ENCODE results near the gene PREX1.
"Not testable (repeated sequence)": the region's sequence is repeated elsewhere in the genome, so short reads cannot be mapped to it uniquely, and the experiment has no call there.

GRCh38 chr20:48843896-48844295, 16.1 kb upstream of the PREX1 start:
- TF ChIP-seq, protein P1, sequence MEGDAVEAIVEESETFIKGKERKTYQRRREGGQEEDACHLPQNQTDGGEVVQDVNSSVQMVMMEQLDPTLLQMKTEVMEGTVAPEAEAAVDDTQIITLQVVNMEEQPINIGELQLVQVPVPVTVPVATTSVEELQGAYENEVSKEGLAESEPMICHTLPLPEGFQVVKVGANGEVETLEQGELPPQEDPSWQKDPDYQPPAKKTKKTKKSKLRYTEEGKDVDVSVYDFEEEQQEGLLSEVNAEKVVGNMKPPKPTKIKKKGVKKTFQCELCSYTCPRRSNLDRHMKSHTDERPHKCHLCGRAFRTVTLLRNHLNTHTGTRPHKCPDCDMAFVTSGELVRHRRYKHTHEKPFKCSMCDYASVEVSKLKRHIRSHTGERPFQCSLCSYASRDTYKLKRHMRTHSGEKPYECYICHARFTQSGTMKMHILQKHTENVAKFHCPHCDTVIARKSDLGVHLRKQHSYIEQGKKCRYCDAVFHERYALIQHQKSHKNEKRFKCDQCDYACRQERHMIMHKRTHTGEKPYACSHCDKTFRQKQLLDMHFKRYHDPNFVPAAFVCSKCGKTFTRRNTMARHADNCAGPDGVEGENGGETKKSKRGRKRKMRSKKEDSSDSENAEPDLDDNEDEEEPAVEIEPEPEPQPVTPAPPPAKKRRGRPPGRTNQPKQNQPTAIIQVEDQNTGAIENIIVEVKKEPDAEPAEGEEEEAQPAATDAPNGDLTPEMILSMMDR (conservative IDR thresholded peaks at IDR 0.05; ENCODE audit: low read length): not testable (repeated sequence)
- not testable (repeated sequence) for TF ChIP-seq EZH2phosphoT487 (IDR thresholded peaks at IDR 0.05; ENCODE audit: borderline replicate concordance, low read depth, low read length)

All from OCI-LY7 (cell line).